RWPE1 (cell line): ENCODE measurements around the gene CACNA2D3.

Experiments used
- CTCF ChIA-PET: fragments of 350-600 bp; sonication (Branson Sonifier 250); formaldehyde crosslinking; extraction: SDS; loops from one replicate; lab custom pipeline; 2021; lab: Yijun Ruan, JAX
- POLR2A ChIA-PET: fragments of 400-600 bp; formaldehyde crosslinking; extraction: SDS; loops from one replicate; lab custom pipeline; 2020; ENCODE audit warnings: antibody characterized with exemption; ENCODE audit not compliant: low non-redundant PET; lab: Yijun Ruan, JAX
- DNase-seq: peaks from one replicate; pipeline ENCODE4 v3.0.0; 2012; ENCODE audit warnings: low spot score
- H3K27ac ChIP-seq: fragments of 450-650 bp; 2 replicates; pipeline ENCODE4 v1.5.1; 2017
- CTCF ChIP-seq: fragments of 450-650 bp; conservative IDR thresholded peaks from 2 replicates; pipeline ENCODE4 v1.5.1; 2017; ENCODE audit warnings: low read depth, mild to moderate bottlenecking

Gene CACNA2D3

GRCh38 chr3:54965746-54966145, 843.4 kb downstream of the CACNA2D3 start:
- DNase-seq, result no peak
- CTCF ChIA-PET, result interaction anchor here (0.7 kb wide), 1 partner anchor 12 kb away, joined by 3 read pairs; no protein-coding TSS in a partner anchor
- POLR2A ChIA-PET, result no interaction called here
- H3K27ac ChIP-seq, result no peak overlapping the region
- TF ChIP-seq CTCF, result no peak

GRCh38 chr3:54966979-54967378, 844.6 kb downstream of the CACNA2D3 start:
- TF ChIP-seq CTCF, result no peak
- H3K27ac ChIP-seq, result no peak overlapping the region
- POLR2A ChIA-PET, result no interaction called here
- no peak for DNase-seq
- CTCF ChIA-PET, result no interaction called here

GRCh38 chr3:54967731-54968161, 845.4 kb downstream of the CACNA2D3 start:
- DNase-seq, result no peak
- no peak for TF ChIP-seq CTCF
- CTCF ChIA-PET, result interaction anchor here (0.6 kb wide), 1 partner anchor 12 kb away, joined by 3 read pairs; no protein-coding TSS in a partner anchor
- H3K27ac ChIP-seq, result no peak overlapping the region
- POLR2A ChIA-PET, result no interaction called here

- ChIA-PET CTCF (interaction anchor here (0.6 kb wide), 1 partner anchor 13 kb away, joined by 3 read pairs; no protein-coding TSS in a partner anchor), POLR2A (no interaction called here)
- no peak for DNase-seq
- H3K27ac ChIP-seq, result no peak overlapping the region
- TF ChIP-seq CTCF, result no peak
Measured at GRCh38 chr3:54968546-54969172, 846.3 kb downstream of the CACNA2D3 start.

- TF ChIP-seq CTCF, result no peak
- DNase-seq, result no peak
- CTCF ChIA-PET, result interaction anchor here (0.6 kb wide), 1 partner anchor 10 kb away, joined by 3 read pairs; no protein-coding TSS in a partner anchor
- POLR2A ChIA-PET, result no interaction called here
- H3K27ac ChIP-seq, result no peak overlapping the region
Measured at GRCh38 chr3:54969652-54970051, 847.3 kb downstream of the CACNA2D3 start.

- TF ChIP-seq CTCF, result no peak
- ChIA-PET POLR2A (no interaction called here), CTCF (no interaction called here)
- DNase-seq, result no peak
- H3K27ac ChIP-seq, result no peak overlapping the region
Measured at GRCh38 chr3:54970895-54971294, 848.5 kb downstream of the CACNA2D3 start.
